Smooth muscle cell (in vitro differentiated cells): ENCODE data around the gene METTL8. TPM values are rescaled to one million over a fixed set of nuclear protein-coding genes. Genes with fewer than 3 reads are reported as not detected.

Experiments used
- DNase-seq: peaks from one replicate; lab custom pipeline; 2025; ENCODE audit not compliant: unreplicated experiment; lab: John Stamatoyannopoulos, UW
- H2AFZ ChIP-seq: fragments of 200-600 bp; sonication (generic); 2 replicates; pipeline ENCODE4 v1.6.0; 2016; ENCODE audit warnings: antibody characterized with exemption, low read depth, mild to moderate bottlenecking
- H3F3A ChIP-seq: fragments of 200-600 bp; sonication (generic); 2 replicates; pipeline ENCODE4 v1.6.0; 2017; ENCODE audit warnings: antibody characterized with exemption, low read depth
- H3K27ac ChIP-seq: fragments of 200-600 bp; sonication (generic); 2 replicates; pipeline ENCODE4 v1.5.1; 2016; ENCODE audit warnings: low read depth, mild to moderate bottlenecking
- H3K27me3 ChIP-seq: fragments of 200-600 bp; sonication (generic); 2 replicates; pipeline ENCODE4 v1.6.1; 2016; ENCODE audit warnings: low read depth, mild to moderate bottlenecking
- H3K36me3 ChIP-seq: fragments of 200-600 bp; sonication (generic); 2 replicates; pipeline ENCODE4 v1.5.1; 2016; ENCODE audit warnings: low read depth
- H3K4me1 ChIP-seq: fragments of 200-600 bp; sonication (generic); 2 replicates; pipeline ENCODE4 v1.5.1; 2016; ENCODE audit warnings: low read depth
- H3K4me2 ChIP-seq: fragments of 200-600 bp; sonication (generic); 2 replicates; pipeline ENCODE4 v1.6.0; 2016; ENCODE audit warnings: mild to moderate bottlenecking
- H3K4me3 ChIP-seq: fragments of 200-600 bp; sonication (generic); 2 replicates; pipeline ENCODE4 v1.5.1; 2016; ENCODE audit warnings: mild to moderate bottlenecking
- H3K79me2 ChIP-seq: fragments of 200-600 bp; sonication (generic); 2 replicates; pipeline ENCODE4 v1.6.0; 2016; ENCODE audit warnings: low read depth, mild to moderate bottlenecking
- H3K9ac ChIP-seq: fragments of 200-600 bp; sonication (generic); 2 replicates; pipeline ENCODE4 v1.6.0; 2016; ENCODE audit warnings: low read depth
- H3K9me3 ChIP-seq: fragments of 200-600 bp; sonication (generic); replicated peaks from 2 replicates; pipeline ENCODE4 v1.5.1; 2016; ENCODE audit warnings: low read depth
- H4K20me1 ChIP-seq: fragments of 200-600 bp; sonication (generic); 2 replicates; pipeline ENCODE4 v1.6.0; 2016; ENCODE audit warnings: low read depth
- WGBS: methylation state at CpG from one replicate; pipeline ENCODE4 v1.1.7; 2016; ENCODE audit warnings: low lambda C conversion rate; 5-methylcytosine and 5-hydroxymethylcytosine counted together
- polyA plus RNA-seq: library from polyadenylated mRNA; unstranded; fragments of >200 nt; fragmentation: Nextera tagmentation; extraction: Ambion mirVana; gene quantifications from 2 replicates; pipeline ENCODE4 v1.2.1, GENCODE V29; 2016
- total RNA-seq: library from RNA; depleted of rRNA; stranded (reverse); fragments of >200 nt; gene quantifications from 2 replicates; pipeline ENCODE4 v1.2.3, GENCODE V29; 2014
- TF ChIP-seq, protein P1 (sequence below): fragments of 200-600 bp; sonication (generic); IDR thresholded peaks from 2 replicates; pipeline ENCODE4 v1.5.1; 2017; ENCODE audit warnings: borderline replicate concordance, mild to moderate bottlenecking, antibody characterized with exemption; ENCODE audit not compliant: insufficient read depth, poor library complexity, severe bottlenecking

Gene METTL8
- total and polyA plus RNA-seq, 2 experiments from 2014 or later = 14.5 to 26.8 TPM

DNA sequence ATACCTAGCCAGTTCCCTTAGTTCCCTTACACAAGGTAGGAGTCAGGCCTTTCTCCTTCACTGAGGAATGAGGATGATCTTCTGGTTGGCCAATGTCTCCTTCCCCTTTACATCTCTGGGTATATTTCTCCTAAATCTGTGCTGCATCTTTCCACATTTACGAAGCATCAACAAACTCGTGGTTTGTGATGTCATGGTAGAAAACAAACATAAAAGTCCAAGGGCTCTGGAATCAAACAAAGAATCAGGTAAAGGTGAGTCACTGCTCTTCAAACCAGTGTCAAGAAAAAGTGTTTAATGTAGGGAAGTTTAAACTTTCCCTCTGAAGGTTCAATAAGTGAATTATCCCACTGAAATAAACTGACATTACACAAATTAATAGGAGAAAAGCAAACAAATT, 122.9 kb downstream of the METTL8 start:
- no peak for DNase-seq
- Histone ChIP-seq H3K27me3 (no peaks in the 10 kb centered on the region), H3K79me2 (no peaks in the 10 kb centered on the region), H2AFZ (no peak overlapping the region), H3F3A (no peaks in the 10 kb centered on the region), H3K4me2 (no peak overlapping the region), H3K4me1 (peaks cover 8% of the 10 kb centered on the region), H3K9ac (no peak overlapping the region), H3K27ac (no peak overlapping the region), H3K9me3 (no peaks in the 10 kb centered on the region), H3K4me3 (no peak overlapping the region), H4K20me1 (no peaks in the 10 kb centered on the region), H3K36me3 (no peaks in the 10 kb centered on the region)
- TF ChIP-seq, protein P1, sequence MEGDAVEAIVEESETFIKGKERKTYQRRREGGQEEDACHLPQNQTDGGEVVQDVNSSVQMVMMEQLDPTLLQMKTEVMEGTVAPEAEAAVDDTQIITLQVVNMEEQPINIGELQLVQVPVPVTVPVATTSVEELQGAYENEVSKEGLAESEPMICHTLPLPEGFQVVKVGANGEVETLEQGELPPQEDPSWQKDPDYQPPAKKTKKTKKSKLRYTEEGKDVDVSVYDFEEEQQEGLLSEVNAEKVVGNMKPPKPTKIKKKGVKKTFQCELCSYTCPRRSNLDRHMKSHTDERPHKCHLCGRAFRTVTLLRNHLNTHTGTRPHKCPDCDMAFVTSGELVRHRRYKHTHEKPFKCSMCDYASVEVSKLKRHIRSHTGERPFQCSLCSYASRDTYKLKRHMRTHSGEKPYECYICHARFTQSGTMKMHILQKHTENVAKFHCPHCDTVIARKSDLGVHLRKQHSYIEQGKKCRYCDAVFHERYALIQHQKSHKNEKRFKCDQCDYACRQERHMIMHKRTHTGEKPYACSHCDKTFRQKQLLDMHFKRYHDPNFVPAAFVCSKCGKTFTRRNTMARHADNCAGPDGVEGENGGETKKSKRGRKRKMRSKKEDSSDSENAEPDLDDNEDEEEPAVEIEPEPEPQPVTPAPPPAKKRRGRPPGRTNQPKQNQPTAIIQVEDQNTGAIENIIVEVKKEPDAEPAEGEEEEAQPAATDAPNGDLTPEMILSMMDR = no peak
- WGBS = 96% methylated on average over 2 of the region's 2 CpGs

DNA sequence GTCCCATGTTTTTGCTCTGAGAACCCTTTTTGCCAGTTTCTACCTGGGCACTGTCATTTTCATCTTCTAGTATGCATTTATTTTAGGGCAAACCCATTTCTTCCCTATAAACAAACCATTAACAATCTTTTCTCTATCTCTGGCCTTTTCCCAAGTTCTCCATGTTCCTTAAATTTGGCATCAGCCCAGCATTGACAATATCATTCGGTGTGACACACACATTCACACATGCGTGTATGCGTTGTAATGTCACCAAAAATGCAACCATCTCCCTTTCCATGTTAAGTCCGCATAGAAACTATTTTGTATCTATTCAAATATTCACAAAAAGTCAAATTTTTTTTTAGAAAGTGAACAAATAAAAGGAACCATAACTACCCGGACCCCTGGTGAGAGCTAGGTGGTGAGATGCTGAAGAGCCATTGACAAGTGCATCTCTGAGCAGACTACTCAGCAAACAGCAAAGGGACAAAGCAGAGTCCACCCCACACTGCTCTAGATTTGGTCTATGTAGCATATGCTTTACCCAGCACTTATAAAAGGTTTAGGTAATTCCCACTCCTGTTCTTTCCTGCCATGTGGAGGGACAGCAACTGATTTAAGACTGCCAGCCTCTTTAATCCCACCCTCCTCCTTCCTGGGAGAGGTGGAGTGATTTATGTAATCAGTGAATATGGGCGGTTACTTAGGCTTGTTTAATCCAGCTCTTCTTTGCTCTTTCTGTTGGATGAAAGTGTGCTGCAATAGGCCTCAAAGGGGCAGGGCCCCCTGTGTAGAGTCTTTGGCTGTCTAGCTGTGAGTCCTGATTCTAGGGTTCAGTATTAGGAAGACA, 124.1 kb downstream of the METTL8 start:
- H3K36me3 ChIP-seq = no peaks in the 10 kb centered on the region
- no peak overlapping the region for H3K9ac ChIP-seq
- H3K4me1 ChIP-seq = no peaks in the 10 kb centered on the region
- H3F3A ChIP-seq = no peaks in the 10 kb centered on the region
- H3K4me2 ChIP-seq = no peak overlapping the region
- DNase-seq = no peak
- H3K27me3 ChIP-seq = no peaks in the 10 kb centered on the region
- no peak overlapping the region for H3K27ac ChIP-seq
- WGBS = 94% methylated on average over 6 of the region's 6 CpGs
- no peak overlapping the region for H3K4me3 ChIP-seq
- H2AFZ ChIP-seq = no peak overlapping the region
- no peaks in the 10 kb centered on the region for H3K9me3 ChIP-seq
- no peaks in the 10 kb centered on the region for H3K79me2 ChIP-seq
- no peaks in the 10 kb centered on the region for H4K20me1 ChIP-seq
- TF ChIP-seq, protein P1 = no peak

DNA sequence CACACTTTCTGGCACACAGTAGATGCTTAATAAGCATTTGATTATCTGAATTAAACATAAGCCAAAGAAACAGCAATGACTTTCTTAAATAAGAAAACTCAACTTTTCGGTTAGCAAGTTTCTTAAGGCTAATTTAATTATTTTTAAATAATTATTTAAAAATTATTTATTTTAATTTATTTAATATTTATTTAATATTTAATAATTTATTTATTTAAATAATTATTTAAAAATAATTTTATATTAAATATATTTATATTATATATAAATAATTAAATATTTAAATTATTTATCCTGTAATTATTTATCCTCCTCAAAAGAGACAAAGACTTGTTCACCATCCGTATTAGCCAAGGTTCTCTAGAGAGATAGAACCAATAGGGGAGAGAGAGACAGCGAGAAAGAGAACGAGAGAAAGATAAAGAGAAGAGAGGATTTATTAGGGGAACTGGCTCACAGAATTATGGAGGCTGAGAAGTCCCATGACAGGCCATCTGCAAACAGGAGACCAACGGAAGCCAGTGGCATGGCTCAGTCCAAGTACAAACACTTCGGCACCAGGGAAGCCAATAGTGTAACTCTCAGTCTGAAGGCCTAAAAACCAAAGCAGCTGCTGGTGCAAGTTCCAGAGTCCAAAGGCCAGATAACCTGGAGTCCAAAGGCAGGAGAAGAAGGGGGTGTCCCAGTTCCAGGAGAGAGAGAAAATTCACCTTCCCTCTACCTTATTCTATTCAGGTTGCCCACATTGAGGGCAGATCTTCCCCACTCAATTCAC, 125.3 kb downstream of the METTL8 start:
- H3K4me2 ChIP-seq = no peak overlapping the region
- TF ChIP-seq, protein P1 = no peak
- no peaks in the 10 kb centered on the region for H3K4me1 ChIP-seq
- H3K9me3 ChIP-seq = no peaks in the 10 kb centered on the region
- no peaks in the 10 kb centered on the region for H3K27me3 ChIP-seq
- H3K9ac ChIP-seq = no peak overlapping the region
- H3K27ac ChIP-seq = no peak overlapping the region
- no peaks in the 10 kb centered on the region for H3K36me3 ChIP-seq
- no peaks in the 10 kb centered on the region for H4K20me1 ChIP-seq
- H2AFZ ChIP-seq = no peak overlapping the region
- 96% methylated on average over 6 of the region's 6 CpGs for WGBS
- H3K4me3 ChIP-seq = no peak overlapping the region
- H3F3A ChIP-seq = no peaks in the 10 kb centered on the region
- H3K79me2 ChIP-seq = no peaks in the 10 kb centered on the region
- no peak for DNase-seq
